DMS114 treated with DMSO at 0.1 percent for 48 hours (cell line): ENCODE results near the gene ZBED5.
"Not testable (repeated sequence)": the region's sequence is repeated elsewhere in the genome, so short reads cannot be mapped to it uniquely, and the experiment has no call there.

Experiments used
- DNase-seq: peaks from one replicate; lab custom pipeline; 2025; ENCODE audit not compliant: unreplicated experiment; lab: John Stamatoyannopoulos, UW

Gene ZBED5

GRCh38 chr11:10844356-10844755 lies 13.5 kb downstream of the ZBED5 start:
- DNase-seq, result no peak

- DNase-seq, result no peak
These were observed 19.0 kb downstream of the ZBED5 start for GRCh38 chr11:10838881-10839280.

GRCh38 chr11:10838083-10838482 lies 19.8 kb downstream of the ZBED5 start:
- DNase-seq, result no peak

- DNase-seq, result not testable (repeated sequence)
These were observed 21.0 kb downstream of the ZBED5 start for GRCh38 chr11:10836884-10837283.

GRCh38 chr11:10829139-10829538 lies 28.7 kb downstream of the ZBED5 start:
- DNase-seq, result no peak

- no peak for DNase-seq
These were observed 29.5 kb downstream of the ZBED5 start for GRCh38 chr11:10828402-10828801.

GRCh38 chr11:10824888-10825287 lies 33.0 kb downstream of the ZBED5 start:
- DNase-seq, result no peak

GRCh38 chr11:10823152-10823579 lies 34.7 kb downstream of the ZBED5 start:
- DNase-seq, result no peak

GRCh38 chr11:10822491-10822890 lies 35.4 kb downstream of the ZBED5 start:
- not testable (repeated sequence) for DNase-seq

GRCh38 chr11:10818594-10818993 lies 39.3 kb downstream of the ZBED5 start:
- no peak for DNase-seq

GRCh38 chr11:10813945-10814344 lies 43.9 kb downstream of the ZBED5 start:
- no peak for DNase-seq

GRCh38 chr11:10809373-10810160 lies 48.3 kb downstream of the ZBED5 start:
- DNase-seq, result no peak

- peak; percentile 89 for DNase-seq
These were observed 49.1 kb downstream of the ZBED5 start, which contains the start of gene EIF4G2 for GRCh38 chr11:10808553-10809372. Gene EIF4G2, minus strand, starts transcription at chr11:10808926.

- DNase-seq, result no peak
These were observed 49.7 kb downstream of the ZBED5 start for GRCh38 chr11:10808235-10808552.

- no peak for DNase-seq
These were observed 50.2 kb downstream of the ZBED5 start for GRCh38 chr11:10807493-10808234.

GRCh38 chr11:10806206-10806605 lies 51.6 kb downstream of the ZBED5 start:
- DNase-seq, result no peak

GRCh38 chr11:10805741-10806140 lies 52.1 kb downstream of the ZBED5 start:
- DNase-seq, result no peak

GRCh38 chr11:10803676-10804075 lies 54.2 kb downstream of the ZBED5 start:
- no peak for DNase-seq
